Stimulated activated CD8-positive, alpha-beta memory T cell treated with anti-CD3 and anti-CD28 coated beads, Interleukin-7, amount 100 ng/mL, for 1 hour (primary cell): ENCODE measurements around the gene KRT72.

Experiments
- DNase-seq, 2 donors: peaks; one replicate each; pipeline ENCODE4 v3.0.0-alpha.2; 2020; ENCODE audit warnings: low read depth in 2 of 2

KRT72 gene

DNA sequence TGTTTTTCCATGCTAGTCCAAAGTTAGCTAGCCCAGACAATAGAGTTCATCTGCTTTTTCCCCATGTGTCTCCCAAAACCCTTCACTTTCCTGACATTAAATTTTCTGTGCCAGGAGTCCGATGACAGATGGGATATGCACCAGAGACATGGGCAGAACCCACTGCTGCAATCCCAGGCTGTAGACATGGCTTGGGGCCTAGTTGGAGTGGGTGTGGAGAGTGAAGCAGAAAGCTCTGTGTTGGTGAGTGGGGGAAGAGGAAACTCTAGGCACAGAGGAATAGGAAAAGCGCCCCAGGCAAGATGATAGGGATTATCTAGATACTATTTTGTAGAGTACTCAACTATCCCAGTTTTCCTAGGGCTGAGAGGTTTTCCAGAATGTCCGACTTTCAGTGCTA lies 22.8 kb downstream of the KRT72 start:
- DNase-seq = no peak

DNA sequence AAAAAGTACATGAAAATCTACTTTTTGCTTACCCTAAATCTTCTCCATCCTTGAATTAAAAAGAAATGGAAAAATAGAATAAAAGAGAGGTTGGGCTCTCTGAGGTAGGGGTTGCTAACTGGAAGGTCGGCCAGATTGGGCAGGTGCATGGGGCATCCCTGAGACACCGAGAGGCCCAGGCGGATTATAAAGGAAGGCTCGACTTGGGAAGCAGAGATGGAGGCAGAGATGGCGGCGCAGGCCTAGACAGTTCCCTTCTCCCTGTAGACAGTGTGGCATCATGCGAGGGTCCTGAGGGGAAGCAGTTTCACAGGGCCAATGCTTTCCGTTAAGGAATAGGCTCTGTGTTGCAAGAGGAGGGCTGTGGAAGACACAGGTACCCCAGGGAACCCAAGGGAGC lies 23.9 kb downstream of the KRT72 start:
- DNase-seq = no peak

DNA sequence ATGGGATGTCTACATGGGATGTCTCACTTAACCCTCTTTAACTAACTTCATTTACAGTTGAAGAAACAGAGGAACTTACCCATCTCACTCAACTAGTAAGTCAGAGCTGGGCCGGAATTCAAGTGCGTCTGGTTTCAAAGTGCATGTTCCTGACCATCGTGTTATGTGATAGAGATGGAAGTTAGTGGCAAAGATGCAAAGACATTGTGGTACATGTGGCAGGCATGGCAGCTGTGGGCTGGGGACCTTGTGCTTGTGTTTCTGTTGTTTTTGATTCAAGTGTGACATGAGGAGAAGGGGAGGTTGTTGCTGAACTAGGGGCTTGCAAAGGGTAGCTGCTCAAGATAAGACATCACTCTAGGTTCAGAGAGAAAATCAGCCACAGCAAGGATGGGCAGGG lies 25.3 kb downstream of the KRT72 start:
- no peak for DNase-seq

DNA sequence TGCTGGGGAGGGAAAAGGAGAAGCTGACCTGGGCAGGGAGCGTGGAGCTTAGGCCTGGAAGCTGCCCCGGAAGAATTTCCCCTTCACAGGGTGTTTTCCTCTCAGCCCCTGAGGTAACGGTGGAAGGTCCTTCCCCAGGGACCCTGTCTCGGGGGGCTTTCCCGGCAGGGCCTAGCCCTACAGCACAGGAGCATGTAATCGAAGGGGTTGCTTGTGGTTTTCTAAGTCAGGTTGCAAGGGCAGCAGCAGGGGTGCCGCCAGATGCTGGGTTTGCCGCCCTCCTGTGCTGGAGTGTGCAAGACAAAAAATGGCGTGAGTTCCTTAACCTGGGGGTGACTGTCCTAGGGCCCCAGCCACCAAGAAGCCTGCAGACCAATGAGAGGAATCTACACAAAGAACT lies 26.0 kb downstream of the KRT72 start:
- DNase-seq = no peak

DNA sequence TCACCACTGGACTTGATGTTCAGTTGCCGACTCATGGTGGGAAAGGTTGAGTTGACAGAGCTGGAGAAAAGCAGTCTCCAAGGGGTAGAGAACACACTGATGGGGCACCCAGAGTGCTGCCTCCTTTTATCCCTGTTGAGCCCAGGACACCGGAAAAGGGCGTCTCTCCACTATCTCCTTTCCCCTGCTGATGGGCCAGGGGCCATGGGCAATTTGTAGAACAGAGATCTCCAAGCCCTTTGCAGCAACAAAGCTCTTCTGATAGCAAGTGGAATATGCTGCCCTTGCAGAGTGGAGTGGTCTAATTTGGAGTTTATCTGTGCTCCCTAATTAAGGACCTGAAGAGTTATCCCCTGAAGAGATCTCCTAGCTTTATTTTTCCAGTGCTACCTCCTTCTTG lies 27.5 kb downstream of the KRT72 start, which contains the start of gene KRT74:
TSS of gene KRT74 (minus strand) at position 101 of the 400 bp plus-strand sequence. CDS start at position 35, 66 bp downstream.
- no peak for DNase-seq

DNA sequence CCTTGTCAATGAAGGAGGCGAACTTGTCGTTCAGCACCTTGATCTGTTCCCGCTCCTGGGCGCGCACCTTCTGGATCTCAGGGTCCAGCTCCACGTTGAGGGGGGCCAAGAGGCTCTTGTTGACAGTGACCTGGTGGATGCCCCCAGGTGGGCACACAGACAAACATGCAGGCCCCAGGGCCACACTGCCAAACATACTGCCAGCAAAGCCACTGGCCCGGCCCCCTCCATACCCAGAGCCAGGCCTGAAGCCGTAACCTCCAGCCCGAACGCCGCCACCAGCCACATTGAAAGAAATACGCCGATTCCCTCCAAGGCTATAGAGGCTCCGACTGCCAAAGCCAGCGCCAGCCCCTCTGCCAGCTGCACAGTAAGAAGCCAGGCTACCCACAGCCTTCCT lies 28.0 kb downstream of the KRT72 start:
- no peak for DNase-seq

DNA sequence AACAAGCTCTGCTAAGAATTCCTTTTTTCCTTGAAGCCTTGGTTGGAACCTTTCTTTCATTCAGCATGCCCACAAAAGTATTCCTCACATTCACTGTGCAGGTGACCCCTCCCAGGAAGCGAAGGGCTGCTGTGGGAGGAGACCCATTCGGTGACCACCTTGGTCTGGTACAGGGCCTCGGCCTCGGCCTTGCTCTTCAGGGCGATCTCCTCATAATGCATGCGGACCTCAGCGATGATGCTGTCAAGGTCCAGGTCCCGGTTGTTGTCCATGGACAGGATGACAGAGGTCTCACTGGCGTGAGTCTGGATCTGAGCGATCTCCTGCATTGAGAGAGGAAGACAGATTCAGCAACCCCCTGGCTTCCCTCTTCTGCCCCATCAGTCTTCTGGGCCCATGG lies 30.8 kb downstream of the KRT72 start:
- DNase-seq = no peak

DNA sequence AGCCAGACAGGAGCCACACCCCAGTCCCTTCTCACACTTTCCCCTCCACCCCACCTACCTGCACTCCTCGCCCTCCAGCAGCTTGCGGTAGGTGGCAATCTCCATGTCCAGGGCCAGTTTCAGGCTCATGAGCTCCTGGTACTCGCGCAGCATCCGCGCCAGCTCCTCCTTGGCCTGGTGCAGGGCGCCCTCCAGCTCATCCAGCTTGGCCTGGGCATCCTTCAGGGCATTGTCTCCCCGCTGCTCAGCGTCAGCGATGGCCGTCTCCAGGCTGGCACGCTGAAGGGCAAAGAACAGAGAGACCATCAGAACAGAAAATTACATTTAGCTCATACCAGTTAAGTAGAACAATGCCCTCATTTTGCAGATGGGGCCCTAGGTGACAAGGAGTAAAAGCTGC lies 33.2 kb downstream of the KRT72 start:
- no peak for DNase-seq

DNA sequence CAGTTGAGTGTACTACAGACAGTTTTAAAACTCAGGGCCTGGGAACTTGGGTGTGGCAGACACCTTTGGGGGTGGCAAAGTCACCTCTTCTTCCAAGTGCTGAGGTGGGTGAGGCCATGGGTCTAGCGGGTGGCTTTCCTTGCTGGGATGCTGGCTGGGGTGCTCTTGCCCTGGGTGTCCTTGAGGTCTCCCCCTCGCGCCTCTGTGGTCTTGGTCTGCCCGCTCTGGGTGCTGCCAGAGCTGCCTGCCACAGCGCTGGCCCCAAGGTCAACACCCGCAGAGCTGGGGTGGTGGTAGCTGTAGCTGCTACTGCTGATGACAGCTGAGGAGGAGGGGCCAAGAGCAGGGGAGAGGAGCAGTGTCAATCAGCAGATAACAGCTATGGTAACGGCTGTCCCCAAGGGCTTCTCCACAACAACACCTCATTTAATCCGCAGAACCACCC lies 34.4 kb downstream of the KRT72 start:
- peak; percentile 31 to 32 for DNase-seq

DNA sequence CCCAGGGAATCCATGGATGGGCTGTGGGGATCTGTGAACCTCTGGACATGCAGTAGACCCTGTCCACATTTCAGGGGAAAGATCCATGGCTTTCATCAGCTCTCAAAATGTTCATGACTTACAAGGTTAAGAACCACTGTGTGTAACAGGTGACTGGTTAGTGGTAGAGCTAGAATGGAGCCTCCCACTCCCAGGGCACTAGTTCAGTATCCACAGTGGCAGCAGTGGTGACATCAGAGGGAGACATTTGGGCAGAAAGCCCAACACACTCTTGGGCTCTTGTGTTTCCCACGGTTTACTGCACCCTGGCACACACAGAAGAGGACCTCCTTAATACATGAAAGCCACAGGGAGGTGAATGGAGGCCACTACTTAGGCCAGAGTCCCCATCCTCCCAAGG lies 36.7 kb downstream of the KRT72 start:
- no peak for DNase-seq

DNA sequence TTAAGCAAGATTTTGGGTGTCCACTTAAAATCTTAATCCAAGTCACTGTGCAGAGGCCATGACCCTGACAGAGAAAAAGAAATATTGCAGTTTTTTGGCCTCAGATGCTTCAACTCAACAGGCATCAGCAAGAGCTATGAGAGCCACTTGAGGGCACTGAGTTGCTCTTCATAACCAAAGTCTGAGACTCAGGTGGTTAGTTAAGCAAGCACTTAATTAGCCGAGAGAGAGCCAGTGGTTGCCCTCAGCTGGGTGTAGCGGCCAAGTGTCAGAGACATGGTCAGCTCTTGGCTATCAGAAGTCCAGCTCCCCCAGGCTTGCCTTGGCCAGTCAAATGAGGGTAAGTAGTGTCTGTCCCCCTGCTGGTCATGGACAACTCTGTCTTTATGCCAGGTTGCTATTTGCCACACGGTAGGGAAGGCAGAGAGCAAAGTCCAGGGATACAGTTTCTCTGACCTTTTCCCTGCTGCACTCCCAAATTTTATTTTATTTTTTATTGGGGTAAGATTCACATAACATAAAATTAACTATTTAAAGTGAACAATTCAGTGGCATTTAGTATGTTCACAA lies 39.3 kb downstream of the KRT72 start:
- DNase-seq = no peak

DNA sequence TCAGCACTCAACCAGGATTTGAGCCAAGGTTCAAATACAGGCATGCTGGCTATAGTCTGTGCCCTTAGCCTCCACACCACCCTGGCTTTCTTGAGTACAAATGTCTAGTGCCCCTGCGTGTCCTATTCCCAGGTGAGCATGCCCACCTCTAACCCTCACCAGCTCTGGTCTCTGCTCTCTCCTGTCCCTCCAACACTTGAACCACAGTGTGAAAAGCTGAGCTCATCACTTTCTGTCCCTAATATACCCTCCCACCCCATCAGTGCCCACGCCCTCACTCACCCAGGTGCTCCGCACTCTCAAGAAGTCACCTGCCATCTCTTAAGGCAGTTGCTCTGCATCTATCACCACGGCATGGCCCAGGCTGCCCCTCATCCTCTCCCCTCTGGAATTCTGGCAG lies 41.3 kb downstream of the KRT72 start:
- no peak for DNase-seq

DNA sequence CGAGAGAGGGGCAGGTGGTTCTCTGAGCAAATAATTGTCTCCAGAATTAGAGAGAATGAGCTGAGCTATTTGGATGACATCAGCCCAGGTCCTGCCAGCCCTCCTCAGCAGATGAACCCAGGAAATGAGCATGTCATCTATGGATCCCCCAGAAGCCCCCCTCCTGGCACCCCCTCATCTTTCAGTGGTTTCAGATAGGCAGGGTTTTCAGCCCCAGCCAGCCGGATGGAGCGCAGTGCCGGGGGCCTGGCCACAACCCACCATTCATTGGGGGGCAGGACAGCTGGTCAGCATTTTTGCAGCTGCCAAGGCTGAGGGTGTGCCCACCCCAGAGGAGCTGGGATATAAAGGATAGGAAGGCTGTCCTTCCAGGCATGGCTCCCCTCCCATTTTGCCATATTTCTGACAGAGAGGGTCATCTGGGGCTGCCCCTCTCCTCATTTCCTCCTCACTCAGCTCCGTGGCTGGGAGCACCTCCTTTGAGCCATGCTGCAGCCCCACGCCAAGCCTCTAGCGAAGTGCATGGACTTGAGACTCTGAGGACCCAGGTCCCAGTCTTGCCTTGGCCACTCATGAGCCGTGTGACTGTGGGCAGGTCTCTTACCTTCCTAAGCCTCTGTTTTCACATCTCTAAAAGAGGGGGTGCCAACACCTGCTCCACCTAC lies 42.4 kb downstream of the KRT72 start:
- no peak for DNase-seq

DNA sequence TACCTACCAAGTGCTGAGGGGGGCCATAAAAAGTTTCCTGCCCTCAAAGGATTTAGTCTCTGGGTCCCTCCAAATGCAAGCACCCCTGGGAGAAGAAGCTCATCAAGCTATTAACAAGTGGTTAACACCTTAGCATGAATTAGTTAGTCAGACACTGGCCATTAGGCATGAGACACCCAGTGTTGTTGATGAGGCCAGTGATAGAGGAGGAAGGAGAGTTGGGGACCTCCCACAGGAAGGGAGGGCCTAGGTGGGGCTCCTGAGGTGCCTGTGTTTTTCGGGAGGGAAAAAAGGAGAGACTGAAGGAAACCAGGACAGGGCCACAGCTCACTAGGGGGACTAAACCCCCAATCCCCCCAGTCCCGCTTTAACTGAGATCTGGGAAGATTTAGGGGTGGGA lies 43.8 kb downstream of the KRT72 start:
- DNase-seq = no peak

DNA sequence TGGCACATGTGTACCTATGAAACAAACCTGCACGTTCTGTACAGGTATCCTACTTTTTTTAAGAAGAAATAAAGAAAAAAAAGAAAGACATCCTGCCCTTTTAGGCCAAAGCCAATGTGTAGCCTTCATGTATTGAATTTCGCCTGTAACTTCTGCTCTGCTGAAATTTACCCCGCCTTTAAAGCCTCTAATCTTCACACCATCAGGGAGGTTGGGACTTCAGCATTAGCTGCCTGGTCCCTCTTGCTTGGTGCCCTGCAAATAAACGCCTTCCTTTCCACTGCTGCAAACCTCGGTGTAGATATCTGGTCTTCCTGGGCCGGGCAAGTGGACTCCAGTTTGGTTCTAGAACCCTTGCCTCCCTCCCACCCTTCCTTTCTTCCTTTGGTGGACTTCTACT lies 45.7 kb downstream of the KRT72 start:
- DNase-seq = no peak

DNA sequence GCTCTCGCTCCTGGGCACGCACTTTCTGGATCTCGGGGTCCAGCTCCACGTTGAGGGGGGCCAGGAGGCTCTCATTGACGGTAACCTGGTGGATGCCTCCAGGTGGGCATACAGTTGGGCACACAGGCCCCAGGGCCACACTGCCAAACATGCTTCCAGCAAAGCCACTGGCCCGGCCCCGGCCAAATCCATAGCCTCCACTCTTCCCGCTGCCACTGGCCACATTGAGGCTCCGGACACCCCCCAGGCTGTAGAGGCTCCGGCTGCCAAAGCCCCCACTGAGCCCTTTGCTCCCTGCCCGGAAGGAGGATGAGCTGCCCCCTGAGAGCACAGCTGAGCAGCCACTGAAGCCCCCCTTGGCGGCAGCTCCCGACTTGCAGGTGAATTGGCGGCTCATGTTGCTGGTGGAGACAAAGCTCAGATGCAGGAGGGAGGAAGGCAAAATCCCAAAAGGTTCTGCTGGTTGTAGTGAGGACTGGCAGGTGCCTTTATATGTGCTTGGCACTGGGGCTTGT lies 48.5 kb downstream of the KRT72 start, which contains the start of gene KRT71:
TSS of gene KRT71 (minus strand) at position 465 of the 515 bp plus-strand sequence. CDS start at position 397, 68 bp downstream.
- DNase-seq = no peak

DNA sequence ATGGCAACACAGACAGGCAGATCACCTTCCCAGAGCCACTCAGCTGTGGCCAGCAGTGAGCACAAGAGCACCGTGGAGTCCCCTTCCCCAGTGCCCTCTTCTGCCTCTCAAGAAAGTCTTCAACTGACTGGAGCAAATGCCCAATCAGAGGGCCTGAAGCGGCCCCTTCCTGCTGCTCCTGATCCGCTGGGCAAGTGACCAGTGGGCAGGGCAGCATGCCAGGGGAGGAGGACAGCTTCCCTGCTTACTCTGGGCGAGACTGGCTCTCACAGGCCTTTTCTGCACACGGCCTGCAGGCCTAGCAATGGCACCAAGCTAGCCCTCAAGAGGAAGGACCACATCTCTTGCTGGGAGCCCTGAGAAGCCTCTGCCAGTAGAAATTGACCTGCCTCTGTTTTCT lies 49.2 kb downstream of the KRT72 start:
- DNase-seq = no peak

DNA sequence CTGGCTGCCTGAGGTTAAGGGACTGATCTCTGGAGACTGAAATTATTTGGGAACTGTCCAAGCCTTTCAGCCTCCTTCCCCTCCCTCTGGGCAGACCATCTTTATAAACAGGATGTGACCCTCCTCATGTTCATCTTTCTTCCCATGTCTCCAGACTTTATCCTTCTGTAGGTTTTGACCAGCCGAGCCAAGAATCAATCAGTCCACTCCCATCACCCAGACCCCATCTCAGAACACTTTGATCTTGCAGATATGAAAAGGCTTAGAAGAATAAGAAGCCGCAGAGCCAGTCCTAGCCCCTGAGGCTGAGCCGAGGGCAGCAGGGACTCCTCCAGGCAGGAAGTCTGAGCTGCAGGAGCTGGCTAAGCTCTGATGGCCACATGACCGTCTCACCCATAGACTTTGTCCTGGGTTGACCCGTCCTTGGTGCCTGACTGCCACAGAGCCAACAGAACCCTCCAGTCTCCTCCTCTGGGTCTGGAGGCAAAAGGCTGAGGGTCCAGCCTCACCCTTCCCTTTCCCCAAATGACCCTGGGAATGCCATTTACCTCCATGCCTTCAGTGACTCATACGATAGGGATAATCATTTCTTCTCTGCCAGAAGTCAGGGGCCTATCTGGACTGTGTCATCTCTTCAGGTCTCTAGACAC lies 49.9 kb downstream of the KRT72 start:
- DNase-seq = no peak

DNA sequence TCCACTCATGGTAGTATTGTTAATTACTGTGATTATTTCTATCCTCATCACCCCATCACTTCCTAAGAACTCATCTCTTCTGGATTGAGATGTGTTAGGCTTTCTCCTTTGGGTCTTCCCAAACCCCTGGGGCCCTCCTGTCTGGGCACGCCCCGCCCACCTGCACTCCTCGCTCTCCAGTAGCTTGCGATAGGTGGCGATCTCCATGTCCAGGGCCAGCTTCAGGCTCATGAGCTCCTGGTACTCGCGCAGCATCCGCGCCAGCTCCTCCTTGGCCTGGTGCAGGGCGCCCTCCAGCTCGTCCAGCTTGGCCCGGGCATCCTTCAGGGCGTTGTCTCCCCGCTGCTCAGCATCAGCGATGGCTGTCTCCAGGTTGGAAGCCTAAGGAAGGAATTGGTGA lies 55.1 kb downstream of the KRT72 start:
- no peak for DNase-seq

DNA sequence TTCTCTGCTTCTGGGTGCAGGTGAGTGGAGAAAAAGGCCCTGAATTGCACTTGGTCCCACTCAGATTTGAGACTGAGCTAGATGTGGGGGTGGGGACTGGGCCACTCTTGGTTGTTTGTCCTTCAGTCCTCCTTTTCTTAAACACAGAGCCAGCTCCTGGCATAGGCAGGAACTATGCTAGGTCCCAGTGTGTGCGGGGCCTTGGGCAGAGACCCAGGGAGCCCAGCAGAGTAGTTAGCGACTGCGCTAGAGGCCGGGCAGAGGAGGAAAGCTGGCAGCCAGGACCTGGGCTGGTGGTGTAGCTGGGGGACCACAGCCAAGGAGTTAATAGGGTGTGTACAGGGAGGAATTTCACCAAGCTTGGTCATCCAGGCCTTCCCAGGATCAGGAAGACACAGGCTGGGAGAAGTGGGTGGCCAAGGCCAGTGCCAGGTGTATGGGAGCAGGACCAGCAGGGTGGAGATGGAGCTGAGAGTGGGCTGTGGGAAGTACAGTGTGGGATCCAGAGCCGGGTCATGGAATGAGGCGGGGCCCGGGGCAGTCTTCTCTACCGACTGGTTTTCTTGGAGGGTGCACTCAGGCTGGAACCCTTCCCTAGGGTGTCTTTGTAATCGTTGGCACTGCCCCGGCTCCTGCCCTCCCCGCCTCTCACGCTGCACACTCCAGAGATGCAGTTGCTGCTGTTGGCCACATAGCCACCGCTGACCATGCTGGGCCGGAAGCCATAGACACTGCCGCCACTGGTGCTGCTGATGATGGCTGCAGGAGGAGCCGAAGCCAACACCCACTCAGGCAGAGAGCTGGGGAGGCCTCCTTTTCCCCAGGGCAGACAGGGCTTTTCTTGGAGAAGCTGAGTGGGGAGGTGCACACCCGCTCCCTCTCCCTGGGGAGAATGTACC lies 57.0 kb downstream of the KRT72 start:
- DNase-seq = no peak

DNA sequence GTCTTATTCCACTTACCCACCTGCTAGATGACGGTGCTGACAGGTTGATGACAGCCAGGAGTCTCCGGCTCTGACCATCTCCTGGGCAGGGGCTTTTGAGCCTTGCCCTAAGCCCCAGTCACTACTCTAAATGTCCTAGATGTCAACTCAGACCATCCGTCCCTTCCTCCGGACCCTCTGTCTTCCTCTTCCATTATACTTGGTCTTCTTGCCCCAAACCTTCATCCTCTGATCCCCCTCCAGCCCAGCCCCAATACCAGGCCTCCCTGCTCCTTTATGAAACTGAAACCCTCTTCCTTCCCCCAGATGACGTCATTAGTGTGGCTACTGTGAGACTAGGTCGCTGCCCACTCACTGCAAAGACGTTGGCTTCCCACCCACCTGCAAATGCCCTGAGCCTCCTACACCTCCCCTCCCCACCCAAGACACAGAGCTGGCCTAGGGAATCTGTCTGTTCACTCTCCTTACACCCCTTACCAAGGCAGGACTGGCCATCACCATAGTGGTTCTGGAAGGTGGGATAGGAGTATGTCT lies 58.4 kb downstream of the KRT72 start:
- DNase-seq = no peak

DNA sequence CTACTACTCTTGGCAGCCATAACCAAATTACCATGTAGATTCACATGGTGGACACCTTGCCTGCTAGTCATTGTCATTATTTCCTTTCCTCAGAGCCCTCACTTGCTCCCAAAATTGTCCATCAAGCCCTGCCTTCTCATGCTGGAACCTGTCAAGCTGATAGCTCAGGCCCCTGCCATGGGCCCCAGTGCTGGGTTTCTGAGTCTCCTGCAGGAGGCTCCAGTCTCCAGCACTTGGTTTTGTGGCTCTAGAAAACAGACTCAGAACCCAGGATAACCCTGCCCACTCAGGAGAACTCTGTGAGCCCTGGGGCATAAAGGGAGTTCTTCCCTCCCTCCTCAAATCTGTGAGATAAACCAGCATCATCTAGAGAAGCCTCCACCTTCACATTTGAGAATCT lies 59.1 kb downstream of the KRT72 start:
- no peak for DNase-seq
